ENCODE results near the gene ALG12. TPM values are rescaled to one million over a fixed set of nuclear protein-coding genes. Genes with fewer than 3 reads are reported as not detected.

The ALG12 gene
- total RNA-seq, 1 donor from 2014 or later = 14.7 TPM

DNA sequence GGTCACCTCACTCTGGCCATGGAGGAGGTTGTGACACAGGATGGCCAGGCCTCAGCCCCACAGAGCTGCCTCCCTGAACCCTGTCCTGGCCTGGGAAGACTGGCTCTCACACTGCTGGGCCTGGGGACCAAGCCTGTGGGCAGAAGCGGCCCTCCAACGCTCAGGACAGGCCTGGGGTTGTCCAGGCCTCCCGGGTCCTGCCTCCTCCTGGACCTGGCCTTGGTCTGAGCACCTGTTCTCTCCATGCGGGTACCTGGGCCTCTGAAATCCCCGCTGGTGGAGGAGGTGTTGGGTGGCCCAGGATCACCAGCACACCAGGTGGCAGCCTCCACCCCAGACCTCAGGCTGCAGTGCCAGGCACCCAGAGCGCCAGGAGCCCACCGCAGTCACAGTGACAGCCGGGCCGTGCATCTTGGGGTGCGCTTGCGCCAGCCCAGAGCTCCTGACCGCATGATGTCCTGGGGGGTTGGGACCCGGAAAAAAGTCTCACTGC is 26.2 kb upstream of the ALG12 start:
- TF ChIP-seq, protein P1, sequence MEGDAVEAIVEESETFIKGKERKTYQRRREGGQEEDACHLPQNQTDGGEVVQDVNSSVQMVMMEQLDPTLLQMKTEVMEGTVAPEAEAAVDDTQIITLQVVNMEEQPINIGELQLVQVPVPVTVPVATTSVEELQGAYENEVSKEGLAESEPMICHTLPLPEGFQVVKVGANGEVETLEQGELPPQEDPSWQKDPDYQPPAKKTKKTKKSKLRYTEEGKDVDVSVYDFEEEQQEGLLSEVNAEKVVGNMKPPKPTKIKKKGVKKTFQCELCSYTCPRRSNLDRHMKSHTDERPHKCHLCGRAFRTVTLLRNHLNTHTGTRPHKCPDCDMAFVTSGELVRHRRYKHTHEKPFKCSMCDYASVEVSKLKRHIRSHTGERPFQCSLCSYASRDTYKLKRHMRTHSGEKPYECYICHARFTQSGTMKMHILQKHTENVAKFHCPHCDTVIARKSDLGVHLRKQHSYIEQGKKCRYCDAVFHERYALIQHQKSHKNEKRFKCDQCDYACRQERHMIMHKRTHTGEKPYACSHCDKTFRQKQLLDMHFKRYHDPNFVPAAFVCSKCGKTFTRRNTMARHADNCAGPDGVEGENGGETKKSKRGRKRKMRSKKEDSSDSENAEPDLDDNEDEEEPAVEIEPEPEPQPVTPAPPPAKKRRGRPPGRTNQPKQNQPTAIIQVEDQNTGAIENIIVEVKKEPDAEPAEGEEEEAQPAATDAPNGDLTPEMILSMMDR (IDR thresholded peaks at IDR 0.05; ENCODE audit: partially characterized antibody, unreplicated experiment) = no peak
- Mint-ChIP-seq H3K4me3 (ENCODE audit: unreplicated experiment) (no peak overlapping the region), H3K9me3 (ENCODE audit: unreplicated experiment) (peaks cover 2% of the 10 kb centered on the region), H3K27ac (ENCODE audit: unreplicated experiment) (no peak overlapping the region), H3K4me1 (ENCODE audit: low read depth, unreplicated experiment) (no peaks in the 10 kb centered on the region), H3K27me3 (ENCODE audit: unreplicated experiment) (peaks cover 3% of the 10 kb centered on the region), H3K36me3 (ENCODE audit: unreplicated experiment) (no peaks in the 10 kb centered on the region)
- no peak for DNase-seq

DNA sequence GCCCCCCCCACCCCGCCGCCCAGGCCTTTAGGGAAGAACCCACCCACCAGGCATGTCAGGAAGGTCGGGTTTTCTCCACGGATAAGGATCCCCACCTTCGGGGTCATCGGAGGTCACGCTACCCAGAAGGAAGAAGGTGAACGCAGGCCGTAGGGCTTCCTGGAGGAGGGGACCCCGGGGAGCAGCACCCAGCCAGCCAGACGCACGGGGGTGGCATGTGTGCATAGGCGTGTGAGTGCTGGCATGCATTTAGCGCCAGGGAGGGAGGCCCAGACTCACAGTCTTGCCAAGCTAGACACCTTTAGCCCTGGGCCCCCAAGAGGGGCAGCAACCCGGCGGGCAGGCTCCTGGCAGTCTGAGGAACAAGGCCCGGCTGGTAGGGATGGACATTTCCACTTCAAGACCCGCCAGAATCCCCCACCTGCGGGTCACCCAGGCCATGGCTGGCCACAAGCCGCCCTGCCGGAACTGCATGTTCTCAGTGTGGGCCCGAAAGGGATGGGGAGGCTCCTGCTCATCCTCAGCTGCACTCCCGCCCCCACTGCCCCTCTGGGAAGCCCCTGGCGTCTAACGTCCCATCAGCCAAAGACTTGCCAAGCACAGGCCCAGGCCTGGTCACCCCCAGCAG is 25.6 kb upstream of the ALG12 start:
- H3K4me3 Mint-ChIP-seq (ENCODE audit: unreplicated experiment) = no peak overlapping the region
- no peak for DNase-seq
- TF ChIP-seq, protein P1 (IDR thresholded peaks at IDR 0.05; ENCODE audit: partially characterized antibody, unreplicated experiment) = no peak
- H3K27ac Mint-ChIP-seq (ENCODE audit: unreplicated experiment) = no peak overlapping the region
- peaks cover 2% of the 10 kb centered on the region for H3K9me3 Mint-ChIP-seq (ENCODE audit: unreplicated experiment)
- H3K36me3 Mint-ChIP-seq (ENCODE audit: unreplicated experiment) = no peaks in the 10 kb centered on the region
- peaks cover 3% of the 10 kb centered on the region for H3K27me3 Mint-ChIP-seq (ENCODE audit: unreplicated experiment)
- H3K4me1 Mint-ChIP-seq (ENCODE audit: low read depth, unreplicated experiment) = no peaks in the 10 kb centered on the region

DNA sequence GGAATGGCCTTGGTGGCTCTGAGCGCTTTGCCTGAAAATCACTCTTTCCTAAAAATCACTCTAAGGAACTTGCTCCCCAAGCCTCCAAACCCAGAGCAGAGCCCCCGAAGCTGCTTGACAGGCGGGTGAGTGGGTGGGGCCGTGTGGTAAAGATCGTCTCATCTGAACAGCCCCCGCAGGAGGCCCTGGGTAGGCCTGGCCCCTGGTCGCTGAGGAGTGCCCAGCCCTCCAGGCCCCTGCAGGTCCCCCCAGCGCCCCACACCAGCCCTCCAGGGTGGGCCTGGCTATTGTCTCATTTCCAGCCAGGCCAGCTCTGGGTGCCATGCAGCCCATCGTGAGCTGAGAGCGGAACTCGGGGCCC is 25.1 kb upstream of the ALG12 start:
- peaks cover 2% of the 10 kb centered on the region for H3K9me3 Mint-ChIP-seq (ENCODE audit: unreplicated experiment)
- H3K36me3 Mint-ChIP-seq (ENCODE audit: unreplicated experiment) = no peaks in the 10 kb centered on the region
- H3K27ac Mint-ChIP-seq (ENCODE audit: unreplicated experiment) = no peak overlapping the region
- TF ChIP-seq, protein P1 (IDR thresholded peaks at IDR 0.05; ENCODE audit: partially characterized antibody, unreplicated experiment) = no peak
- peaks cover 3% of the 10 kb centered on the region for H3K27me3 Mint-ChIP-seq (ENCODE audit: unreplicated experiment)
- no peak overlapping the region for H3K4me3 Mint-ChIP-seq (ENCODE audit: unreplicated experiment)
- H3K4me1 Mint-ChIP-seq (ENCODE audit: low read depth, unreplicated experiment) = no peaks in the 10 kb centered on the region
- DNase-seq = no peak

DNA sequence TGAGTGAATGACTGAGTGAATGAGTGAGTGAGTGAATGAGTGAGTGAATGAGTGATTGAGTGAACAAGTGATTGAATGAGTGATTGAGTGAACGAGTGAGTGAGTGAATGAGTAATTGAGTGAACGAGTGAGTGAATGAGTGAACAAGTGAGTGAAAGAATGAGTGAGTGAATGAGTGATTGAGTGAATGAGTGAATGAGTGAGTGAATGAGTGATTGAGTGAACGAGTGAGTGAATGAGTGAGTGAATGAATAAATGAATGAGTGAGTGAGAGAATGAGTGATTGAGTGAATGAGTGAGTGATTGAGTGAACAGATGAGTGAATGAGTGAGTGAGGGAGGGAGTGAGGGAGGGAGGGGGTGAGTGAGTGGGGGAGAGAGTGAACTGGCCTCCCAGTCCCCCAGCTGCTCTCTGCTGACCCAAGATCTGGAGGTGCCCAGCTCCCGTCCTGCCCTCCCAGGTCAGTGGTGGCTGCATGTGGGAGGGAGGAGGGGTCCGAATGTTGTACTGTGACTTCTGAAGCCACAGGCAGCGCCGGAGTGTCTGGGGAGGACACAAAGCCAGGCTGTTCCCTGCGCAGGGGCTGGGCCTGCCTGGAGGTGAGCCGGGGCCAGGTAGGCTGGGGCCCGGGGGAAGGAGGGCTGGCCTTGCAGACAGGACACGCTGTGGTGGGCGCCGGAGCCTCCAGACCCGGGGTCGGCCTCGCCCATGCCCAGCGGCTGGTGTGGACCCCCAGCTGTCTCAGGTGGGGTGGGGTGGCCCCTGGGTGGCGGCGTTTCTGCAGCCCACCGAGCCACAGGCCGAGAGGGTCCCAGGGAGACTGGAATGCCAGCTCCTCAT is 24.5 kb upstream of the ALG12 start:
- TF ChIP-seq, protein P1 (IDR thresholded peaks at IDR 0.05; ENCODE audit: partially characterized antibody, unreplicated experiment) = no peak
- no peak overlapping the region for H3K4me3 Mint-ChIP-seq (ENCODE audit: unreplicated experiment)
- no peaks in the 10 kb centered on the region for H3K4me1 Mint-ChIP-seq (ENCODE audit: low read depth, unreplicated experiment)
- H3K27ac Mint-ChIP-seq (ENCODE audit: unreplicated experiment) = no peak overlapping the region
- H3K27me3 Mint-ChIP-seq (ENCODE audit: unreplicated experiment) = peaks cover 3% of the 10 kb centered on the region
- H3K36me3 Mint-ChIP-seq (ENCODE audit: unreplicated experiment) = no peaks in the 10 kb centered on the region
- peaks cover 2% of the 10 kb centered on the region for H3K9me3 Mint-ChIP-seq (ENCODE audit: unreplicated experiment)
- DNase-seq = no peak
